GM13977 (cell line): Measurements from ENCODE around the gene HTR4.

Experiments
- DNase-seq: peaks from one replicate; pipeline ENCODE4 v3.0.0; 2012; ENCODE audit warnings: low spot score
- CTCF ChIP-seq: IDR thresholded peaks from 2 replicates; pipeline ENCODE4 v1.5.1; 2012; ENCODE audit warnings: mild to moderate bottlenecking, control low read depth; ENCODE audit not compliant: insufficient read depth; ENCODE audit errors: extremely low read depth, missing control alignments
- in situ Hi-C: fragments of 300-500 bp; cut with MboI; formaldehyde crosslinking; loops from one replicate; pipeline ENCODE4 v1.12.0; 2022; ENCODE audit warnings: low sequenced_read_pairs, low pct_unique_long_range_greater_than_20kb, mixed read lengths, inconsistent platforms; ENCODE audit not compliant: unreplicated experiment

Gene HTR4

GRCh38 chr5:148620696-148621095 lies 33.6 kb downstream of the HTR4 start:
- in situ Hi-C loops: no loop called here
- no peak for TF ChIP-seq CTCF
- peak; percentile 12 for DNase-seq

- in situ Hi-C loops: no loop called here
- TF ChIP-seq CTCF: no peak
- DNase-seq: no peak
These were observed 34.2 kb downstream of the HTR4 start for GRCh38 chr5:148620091-148620490.

- TF ChIP-seq CTCF: no peak
- DNase-seq: no peak
- in situ Hi-C loops: no loop called here
These were observed 34.8 kb downstream of the HTR4 start for GRCh38 chr5:148619484-148619883.

GRCh38 chr5:148615644-148616275 lies 38.6 kb downstream of the HTR4 start:
- no peak for TF ChIP-seq CTCF
- in situ Hi-C loops: no loop called here
- no peak for DNase-seq

GRCh38 chr5:148607406-148607805 lies 46.9 kb downstream of the HTR4 start:
- TF ChIP-seq CTCF: no peak
- in situ Hi-C loops: no loop called here
- DNase-seq: no peak

GRCh38 chr5:148606296-148606695 lies 48.0 kb downstream of the HTR4 start:
- no peak for DNase-seq
- in situ Hi-C loops: no loop called here
- TF ChIP-seq CTCF: no peak
